GM12865 (cell line): ENCODE data around the gene RNF25.
A peak's percentile ranks its signal among the peaks of the same experiment; 100 is the strongest.

Experiments used
- DNase-seq: peaks from one replicate; pipeline ENCODE4 v3.0.0; 2010; ENCODE audit warnings: low read depth
- H3K4me3 ChIP-seq: 2 replicates; pipeline ENCODE4 v1.5.1; 2011; ENCODE audit warnings: mild to moderate bottlenecking, low read depth, low read length, control low read depth
- TF ChIP-seq, protein P1 (sequence below): IDR thresholded peaks from 2 replicates; pipeline ENCODE4 v1.5.1; 2011; ENCODE audit warnings: low read length, control low read depth, low read depth, inconsistent platforms; ENCODE audit not compliant: insufficient read depth; ENCODE audit errors: missing control alignments

The RNF25 gene

DNA sequence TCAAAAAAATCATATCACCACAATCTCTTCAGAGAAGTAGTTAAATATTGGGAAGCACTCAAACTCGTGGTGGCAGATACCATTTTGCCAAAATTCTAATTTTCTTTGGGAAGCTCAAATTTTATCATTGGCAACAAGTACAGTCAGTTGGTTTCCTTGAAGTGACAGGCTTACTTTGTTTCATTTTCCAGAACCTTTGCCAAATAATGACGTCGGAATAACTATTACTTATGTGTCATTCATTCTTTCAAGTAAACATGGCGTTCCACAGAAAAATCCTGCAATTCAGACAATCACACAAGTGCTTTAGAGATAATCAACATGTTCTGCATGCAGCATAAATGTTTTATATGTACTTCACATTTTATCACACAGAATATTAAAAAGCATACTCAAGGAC lies 44.3 kb upstream of the RNF25 start:
- no peak for DNase-seq
- TF ChIP-seq, protein P1, sequence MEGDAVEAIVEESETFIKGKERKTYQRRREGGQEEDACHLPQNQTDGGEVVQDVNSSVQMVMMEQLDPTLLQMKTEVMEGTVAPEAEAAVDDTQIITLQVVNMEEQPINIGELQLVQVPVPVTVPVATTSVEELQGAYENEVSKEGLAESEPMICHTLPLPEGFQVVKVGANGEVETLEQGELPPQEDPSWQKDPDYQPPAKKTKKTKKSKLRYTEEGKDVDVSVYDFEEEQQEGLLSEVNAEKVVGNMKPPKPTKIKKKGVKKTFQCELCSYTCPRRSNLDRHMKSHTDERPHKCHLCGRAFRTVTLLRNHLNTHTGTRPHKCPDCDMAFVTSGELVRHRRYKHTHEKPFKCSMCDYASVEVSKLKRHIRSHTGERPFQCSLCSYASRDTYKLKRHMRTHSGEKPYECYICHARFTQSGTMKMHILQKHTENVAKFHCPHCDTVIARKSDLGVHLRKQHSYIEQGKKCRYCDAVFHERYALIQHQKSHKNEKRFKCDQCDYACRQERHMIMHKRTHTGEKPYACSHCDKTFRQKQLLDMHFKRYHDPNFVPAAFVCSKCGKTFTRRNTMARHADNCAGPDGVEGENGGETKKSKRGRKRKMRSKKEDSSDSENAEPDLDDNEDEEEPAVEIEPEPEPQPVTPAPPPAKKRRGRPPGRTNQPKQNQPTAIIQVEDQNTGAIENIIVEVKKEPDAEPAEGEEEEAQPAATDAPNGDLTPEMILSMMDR, result no peak
- H3K4me3 ChIP-seq, result no peak overlapping the region

DNA sequence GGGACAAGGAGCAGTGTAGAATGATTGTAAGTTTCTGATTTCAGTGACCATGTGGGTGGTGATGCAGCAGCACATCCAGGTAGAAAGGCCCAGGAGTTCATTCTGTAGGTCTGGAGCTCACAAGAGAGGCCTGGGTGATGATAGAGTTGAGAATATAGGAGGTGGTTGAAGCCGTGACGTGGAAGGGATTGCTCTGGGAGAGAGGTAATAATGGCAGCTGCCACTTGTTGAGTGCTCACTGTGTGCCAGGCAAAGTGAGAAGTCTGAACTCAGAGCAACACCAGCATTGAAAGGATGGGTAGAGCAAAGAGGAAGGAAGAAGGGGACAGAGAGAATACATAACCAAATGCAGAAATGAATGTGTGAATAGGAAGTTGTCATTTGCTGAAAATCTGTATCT lies 42.1 kb upstream of the RNF25 start:
- DNase-seq, result no peak
- H3K4me3 ChIP-seq, result no peak overlapping the region
- TF ChIP-seq, protein P1, result no peak

DNA sequence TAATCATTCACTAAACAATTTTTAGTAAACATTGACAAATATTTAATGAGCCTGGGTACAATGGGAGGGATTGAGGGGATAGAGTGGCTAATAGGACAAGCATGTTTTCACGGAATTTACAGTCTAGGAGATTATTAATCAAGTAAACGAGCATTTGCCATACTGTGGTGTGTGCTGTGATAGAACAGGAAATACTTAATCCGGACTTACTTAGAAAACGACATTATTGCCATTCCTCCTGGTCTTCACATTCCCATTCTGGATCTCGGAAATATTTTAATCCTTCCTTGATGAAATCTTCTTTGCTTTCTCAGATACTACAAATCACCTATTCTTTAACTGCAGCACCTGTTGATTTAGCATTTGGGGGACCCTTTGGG lies 39.7 kb upstream of the RNF25 start:
- TF ChIP-seq, protein P1, result no peak
- DNase-seq, result no peak
- H3K4me3 ChIP-seq, result peak overlapping the region; percentile 99

DNA sequence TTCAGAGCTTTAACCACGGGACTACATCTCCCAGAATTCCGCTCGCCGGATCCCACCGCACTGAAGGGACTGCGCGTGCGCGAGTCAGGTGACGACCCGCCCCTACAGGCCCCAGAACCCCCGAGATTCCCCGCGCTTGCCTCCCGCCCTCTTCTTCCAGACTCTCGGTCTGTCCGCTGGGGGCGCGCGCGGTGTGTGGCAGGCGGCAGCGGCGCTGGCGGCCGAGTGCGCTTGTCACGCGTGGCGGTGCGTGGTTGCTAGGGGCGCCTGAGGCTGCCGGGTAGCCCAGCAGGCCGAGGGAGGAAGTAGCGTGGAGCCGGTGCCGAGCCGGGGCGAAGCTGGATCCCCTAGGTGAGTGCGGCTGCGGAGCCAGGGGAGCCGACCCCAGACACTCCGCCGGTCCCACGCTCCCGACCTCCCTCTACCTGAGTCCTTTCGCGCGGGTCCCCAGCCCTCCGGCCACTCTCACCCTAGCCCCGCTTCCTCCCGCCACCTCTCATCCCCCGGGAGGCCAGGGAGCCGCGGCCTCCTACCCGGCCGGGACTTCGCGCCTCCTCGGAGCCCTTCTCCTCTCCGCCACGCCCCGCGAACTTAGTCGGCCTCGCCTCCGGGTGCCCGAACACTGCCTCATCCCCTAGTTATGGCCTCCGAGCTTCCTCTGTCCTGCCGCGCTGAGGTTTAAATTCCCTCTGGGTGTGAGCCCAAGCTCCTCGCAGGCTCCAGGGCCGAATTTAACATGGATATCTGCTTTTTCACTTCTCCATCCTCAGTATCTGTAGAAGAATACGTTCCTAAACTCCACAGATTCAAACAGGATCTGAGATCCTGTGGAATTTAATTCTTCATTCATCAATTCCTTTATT lies 39.1 kb upstream of the RNF25 start, which contains the start of gene TTLL4:
Gene TTLL4 (plus strand): TSS at position 149 of the 863 bp plus-strand sequence. CDS start 26,842 bp downstream, outside the sequence.
- peak within 1 kb of the TSS; percentile 99 for H3K4me3 ChIP-seq
- peak; percentile 98 for DNase-seq
- TF ChIP-seq, protein P1, result peak; percentile 81

DNA sequence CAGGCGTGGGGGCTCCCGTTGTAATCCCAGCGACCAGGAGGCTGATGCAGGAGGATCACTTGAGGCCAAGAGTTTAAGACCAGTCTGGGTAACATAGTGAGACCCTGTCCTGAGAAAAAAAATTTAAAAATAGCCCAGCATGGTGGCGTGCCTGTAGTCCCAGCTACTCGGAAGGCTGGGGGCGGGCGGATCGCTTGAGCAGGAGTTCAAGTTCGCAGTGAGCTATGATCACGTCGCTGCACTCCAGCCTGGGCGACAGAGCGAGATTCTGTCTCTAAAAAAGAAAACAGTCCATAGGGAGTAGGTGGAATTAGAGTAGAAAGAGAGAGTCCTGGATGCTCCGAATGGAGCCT lies 38.5 kb upstream of the RNF25 start:
- TF ChIP-seq, protein P1, result no peak

DNA sequence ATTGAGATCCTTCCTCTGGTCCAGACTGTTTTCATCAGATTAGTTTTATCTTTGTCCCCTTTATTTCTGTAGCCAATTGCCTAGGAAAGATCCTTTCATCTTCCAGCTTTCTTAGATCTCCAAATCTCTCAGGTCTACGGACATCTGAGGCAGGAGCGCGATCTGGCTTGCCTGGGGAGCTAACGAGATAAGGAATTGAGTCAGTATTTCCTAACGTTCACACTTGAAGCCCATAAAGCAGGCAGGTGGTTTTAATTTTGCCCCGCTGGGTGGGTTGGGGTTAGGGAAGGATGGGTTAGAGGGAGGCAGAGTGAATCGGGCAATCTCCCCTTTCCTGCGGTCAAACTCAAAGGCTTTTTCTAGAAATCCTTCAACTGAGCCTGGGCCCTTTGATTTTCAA lies 38.1 kb upstream of the RNF25 start:
- TF ChIP-seq, protein P1, result no peak
- DNase-seq, result no peak
- H3K4me3 ChIP-seq, result no peak overlapping the region

More for the DNA sequence above, 38.5 kb upstream of the RNF25 start:
- no peak for DNase-seq
- no peak overlapping the region for H3K4me3 ChIP-seq

DNA sequence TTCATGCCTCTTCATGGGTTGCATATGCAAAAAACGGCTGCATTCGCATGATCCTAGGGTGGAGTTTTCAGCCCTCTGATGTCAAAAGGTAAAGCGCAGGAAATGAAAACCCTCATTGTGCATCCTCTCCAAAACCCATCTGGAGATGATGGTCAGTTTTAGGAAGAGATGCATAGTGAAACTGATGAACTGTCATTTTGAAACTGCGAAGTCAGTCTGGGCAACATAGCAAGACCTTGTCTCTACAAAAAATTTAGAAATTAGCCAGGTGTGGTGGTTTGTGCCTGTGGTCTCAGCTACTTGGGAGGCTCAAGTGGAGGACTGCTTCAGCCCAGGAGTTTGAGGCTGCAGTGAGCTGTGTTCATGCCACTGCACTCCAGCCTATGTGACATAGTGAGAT lies 36.3 kb upstream of the RNF25 start:
- DNase-seq, result peak; percentile 89
- H3K4me3 ChIP-seq, result no peak overlapping the region
- TF ChIP-seq, protein P1, result no peak
